AG10803 (cell line): Measurements from ENCODE around the gene LMAN1L.

ENCODE experiments used
- DNase-seq: peaks from one replicate; pipeline ENCODE4 v3.0.0; 2010; ENCODE audit warnings: low read depth
- H3K4me3 ChIP-seq: 2 replicates; pipeline ENCODE4 v1.5.1; 2011; ENCODE audit warnings: mild to moderate bottlenecking, low read length, control low read depth
- TF ChIP-seq, protein P1 (sequence below): conservative IDR thresholded peaks from 2 replicates; pipeline ENCODE4 v1.5.1; 2011; ENCODE audit warnings: mild to moderate bottlenecking, low read length, control low read depth, inconsistent platforms

The LMAN1L gene

DNA sequence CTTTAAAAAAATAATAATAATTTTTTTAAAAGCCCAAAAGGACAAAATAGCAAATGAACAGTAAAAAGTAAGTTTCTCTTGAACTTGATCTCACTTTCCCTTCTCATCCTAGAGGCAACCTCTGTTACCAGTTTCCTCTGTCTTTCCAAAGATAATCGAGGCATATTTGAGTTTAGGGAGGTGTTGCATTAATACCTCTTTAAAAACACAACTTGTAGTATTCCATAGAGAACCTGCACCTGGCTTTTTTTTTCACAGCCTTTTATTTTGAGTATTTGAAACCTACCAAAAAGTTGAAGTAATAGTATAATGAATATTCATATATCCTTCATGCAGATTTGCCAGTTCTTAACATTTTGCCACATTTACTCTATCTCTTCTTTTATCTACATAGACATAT is 21.6 kb upstream of the LMAN1L start:
- DNase-seq, result no peak
- TF ChIP-seq, protein P1, sequence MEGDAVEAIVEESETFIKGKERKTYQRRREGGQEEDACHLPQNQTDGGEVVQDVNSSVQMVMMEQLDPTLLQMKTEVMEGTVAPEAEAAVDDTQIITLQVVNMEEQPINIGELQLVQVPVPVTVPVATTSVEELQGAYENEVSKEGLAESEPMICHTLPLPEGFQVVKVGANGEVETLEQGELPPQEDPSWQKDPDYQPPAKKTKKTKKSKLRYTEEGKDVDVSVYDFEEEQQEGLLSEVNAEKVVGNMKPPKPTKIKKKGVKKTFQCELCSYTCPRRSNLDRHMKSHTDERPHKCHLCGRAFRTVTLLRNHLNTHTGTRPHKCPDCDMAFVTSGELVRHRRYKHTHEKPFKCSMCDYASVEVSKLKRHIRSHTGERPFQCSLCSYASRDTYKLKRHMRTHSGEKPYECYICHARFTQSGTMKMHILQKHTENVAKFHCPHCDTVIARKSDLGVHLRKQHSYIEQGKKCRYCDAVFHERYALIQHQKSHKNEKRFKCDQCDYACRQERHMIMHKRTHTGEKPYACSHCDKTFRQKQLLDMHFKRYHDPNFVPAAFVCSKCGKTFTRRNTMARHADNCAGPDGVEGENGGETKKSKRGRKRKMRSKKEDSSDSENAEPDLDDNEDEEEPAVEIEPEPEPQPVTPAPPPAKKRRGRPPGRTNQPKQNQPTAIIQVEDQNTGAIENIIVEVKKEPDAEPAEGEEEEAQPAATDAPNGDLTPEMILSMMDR, result no peak
- H3K4me3 ChIP-seq, result no peak overlapping the region

DNA sequence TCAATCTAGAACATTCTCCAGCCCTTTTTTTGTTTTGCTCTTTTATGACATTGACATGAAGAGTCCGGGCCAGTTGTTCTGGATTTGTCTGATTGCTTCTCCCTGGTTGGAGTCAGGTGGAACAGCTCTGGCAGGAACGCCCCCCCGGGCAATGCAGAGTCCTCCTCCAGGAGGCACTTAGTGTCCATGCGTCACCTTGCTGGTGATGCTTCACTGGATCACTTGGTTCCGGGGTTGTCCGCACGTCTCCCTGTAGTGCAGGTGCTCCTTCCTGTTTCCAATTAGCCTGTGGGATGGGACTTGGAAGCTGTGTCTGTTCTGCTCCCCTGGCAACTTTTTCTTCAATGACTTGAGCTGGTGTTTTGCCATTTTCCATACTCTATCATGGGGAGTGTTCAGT is 21.0 kb upstream of the LMAN1L start:
- TF ChIP-seq, protein P1, result no peak
- no peak for DNase-seq
- H3K4me3 ChIP-seq, result no peak overlapping the region

DNA sequence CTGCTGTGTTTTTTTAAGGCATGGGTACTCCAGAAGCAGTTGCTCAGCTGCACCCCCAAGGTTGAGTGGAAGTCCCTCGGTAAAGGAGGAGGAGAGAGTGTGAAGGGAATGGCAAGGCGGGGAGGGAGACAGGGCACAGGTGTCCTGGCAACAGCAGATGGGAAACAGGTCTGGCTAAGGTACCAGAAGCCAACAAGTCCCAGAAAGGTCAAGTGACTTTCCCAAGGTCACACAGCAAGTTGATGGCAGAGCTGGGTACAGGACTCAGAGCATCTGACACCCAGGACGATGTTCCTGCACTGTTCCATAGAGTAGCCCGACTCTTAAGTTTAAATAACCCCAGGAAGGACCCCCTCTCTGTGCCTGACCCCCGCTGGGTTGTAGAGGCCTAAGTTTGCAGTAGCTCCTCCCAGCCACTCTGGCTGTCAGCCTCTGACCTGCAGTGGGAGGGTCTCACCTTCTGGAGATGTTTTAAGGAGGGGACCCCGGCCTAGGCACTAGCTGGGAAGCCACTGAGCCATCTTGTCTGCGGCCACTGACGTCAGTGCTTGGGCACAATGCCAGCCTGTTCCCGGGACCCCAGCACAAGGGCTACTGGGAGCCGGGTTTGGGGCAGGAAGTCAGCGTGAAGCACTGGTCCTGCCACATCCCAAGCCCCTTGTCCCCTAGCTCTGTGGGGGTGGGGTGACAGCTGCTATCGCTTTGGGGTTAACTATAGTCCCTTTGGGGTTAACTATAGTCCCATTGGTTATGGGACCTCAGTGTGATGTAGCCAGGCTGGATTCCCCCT is 20.2 kb upstream of the LMAN1L start:
- TF ChIP-seq, protein P1, result no peak
- H3K4me3 ChIP-seq, result no peak overlapping the region
- DNase-seq, result no peak

DNA sequence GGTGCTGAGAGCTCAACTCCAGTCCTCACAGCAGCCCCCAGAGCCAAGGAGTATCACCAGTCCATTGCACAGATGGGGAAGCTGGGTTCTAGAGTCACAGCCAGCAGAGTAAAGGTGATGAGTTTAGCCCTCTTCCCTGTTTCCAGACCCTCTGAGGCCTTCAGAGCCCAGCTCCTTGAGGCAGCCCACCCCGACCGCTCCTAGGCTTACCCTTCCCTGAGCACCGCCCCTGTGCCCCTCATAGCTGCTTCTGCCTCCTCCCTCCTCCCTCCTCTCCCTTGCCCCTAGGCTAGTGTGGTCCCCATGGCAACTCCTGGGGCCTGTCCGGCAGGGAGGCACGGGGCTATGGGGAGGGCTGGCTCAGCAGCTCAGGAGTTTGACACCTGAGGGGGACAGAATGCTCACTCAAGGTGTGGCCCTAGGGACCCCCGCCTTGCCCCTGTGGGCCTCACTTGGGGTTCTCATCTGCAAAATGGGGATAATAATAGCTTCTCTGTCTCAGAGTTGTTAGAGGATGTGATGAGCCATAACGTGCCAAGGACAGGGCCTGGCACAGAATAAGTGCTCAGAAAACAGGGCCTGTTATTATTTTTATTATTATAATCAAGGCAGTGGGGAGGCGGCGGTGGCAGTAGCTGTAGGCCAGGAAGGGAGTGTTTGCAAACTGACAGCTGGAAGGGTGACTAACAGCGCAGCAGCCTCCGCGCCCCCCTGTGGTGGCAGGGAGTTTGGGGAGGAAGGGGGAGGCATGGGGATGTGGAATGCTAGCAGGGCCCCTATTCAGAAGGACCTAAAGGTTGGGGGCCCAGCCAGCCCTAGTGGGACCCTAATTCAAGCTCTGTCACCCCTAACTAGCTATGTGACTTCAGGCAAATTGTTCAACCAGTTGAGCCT is 19.3 kb upstream of the LMAN1L start:
- DNase-seq, result no peak
- TF ChIP-seq, protein P1, result no peak

DNA sequence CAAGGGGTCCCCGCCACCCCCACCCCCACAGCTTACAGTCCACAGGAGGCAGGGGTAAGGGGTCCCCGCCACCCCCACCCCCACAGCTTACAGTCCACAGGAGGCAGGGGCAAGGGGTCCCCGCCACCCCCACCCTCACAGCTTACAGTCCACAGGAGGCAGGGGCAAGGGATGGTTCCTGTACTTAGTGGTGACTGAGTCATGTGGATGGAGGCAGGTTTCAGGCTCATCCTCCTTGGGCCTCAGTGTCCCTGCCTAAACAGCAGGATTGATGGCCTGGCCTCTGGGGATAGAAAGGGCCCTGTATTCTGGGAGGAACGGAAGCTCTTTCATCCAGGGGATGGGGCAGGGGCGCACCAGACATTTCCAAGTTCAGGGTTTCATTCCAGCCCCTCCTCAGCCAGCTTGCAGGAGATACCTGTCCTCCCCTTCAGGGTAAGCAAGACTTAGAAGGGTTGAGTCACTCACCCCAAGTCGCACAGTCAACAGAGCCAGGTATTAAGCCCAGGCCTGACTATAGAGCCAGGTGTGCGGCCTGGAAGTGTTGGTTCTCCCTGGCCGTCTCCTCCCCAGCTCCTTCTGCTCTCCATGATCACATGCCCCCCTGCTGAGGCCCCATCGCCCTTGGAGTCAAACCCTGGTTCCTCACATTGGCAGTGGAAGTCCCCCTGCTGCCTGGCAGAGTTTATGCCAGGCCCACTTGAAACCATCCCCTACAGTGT is 18.2 kb upstream of the LMAN1L start:
- DNase-seq, result no peak
- H3K4me3 ChIP-seq, result no peak overlapping the region
- TF ChIP-seq, protein P1, result no peak

More for the DNA sequence above, 19.3 kb upstream of the LMAN1L start:
- H3K4me3 ChIP-seq, result no peak overlapping the region

DNA sequence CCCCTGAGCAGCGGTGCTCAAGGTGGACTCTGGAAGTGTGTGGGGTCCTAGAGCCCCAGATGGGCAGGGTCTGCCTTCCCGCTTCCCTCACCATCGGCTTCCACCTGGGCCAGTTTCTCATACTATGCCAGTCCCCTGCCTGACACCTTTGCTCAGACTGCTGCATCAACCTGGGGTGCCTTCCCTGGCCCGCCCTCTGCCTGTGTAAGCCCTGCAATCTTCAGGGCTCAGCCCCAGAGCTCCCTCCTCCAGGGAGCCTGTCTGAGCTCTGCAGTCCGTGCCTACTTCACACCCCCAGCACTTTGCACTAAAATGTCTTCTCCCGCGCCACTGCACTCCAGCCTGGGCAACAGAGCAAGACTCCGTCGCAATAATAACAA is 17.7 kb upstream of the LMAN1L start:
- no peak for DNase-seq
- TF ChIP-seq, protein P1, result no peak
- no peak overlapping the region for H3K4me3 ChIP-seq
